Mucosa of descending colon (tissue), 3 donors: ENCODE measurements around the gene NT5C1B. TPM values are rescaled to one million over a fixed set of nuclear protein-coding genes. Genes with fewer than 3 reads are reported as not detected.

Source experiments
- ATAC-seq: fragments of 200-7000 bp; cut with Tn5 transposase; one replicate; pipeline ENCODE4 v1.9.1; 2020; ENCODE audit warnings: mild to moderate bottlenecking, moderate library complexity
- DNase-seq, 3 donors: peaks; one replicate each; pipeline ENCODE4 v3.0.0-alpha.2; 2020
- H3K36me3 ChIP-seq: fragments of 200-600 bp; one replicate; pipeline ENCODE4 v1.8.0; 2021; ENCODE audit warnings: low read depth, mild to moderate bottlenecking
- H3K4me1 ChIP-seq: fragments of 200-600 bp; one replicate; pipeline ENCODE4 v1.8.0; 2021; ENCODE audit warnings: low read depth, mild to moderate bottlenecking
- H3K4me3 ChIP-seq: fragments of 200-600 bp; one replicate; pipeline ENCODE4 v1.8.0; 2021; ENCODE audit warnings: mild to moderate bottlenecking
- H3K9me3 ChIP-seq: fragments of 200-600 bp; one replicate; pipeline ENCODE4 v1.8.0; 2021; ENCODE audit warnings: mild to moderate bottlenecking
- CTCF ChIP-seq: fragments of 200-600 bp; IDR thresholded peaks from one replicate; pipeline ENCODE4 v1.8.0; 2022; ENCODE audit warnings: antibody characterized with exemption, mild to moderate bottlenecking
- intact Hi-C, 2 donors: fragments of 100-400 bp; cut with DNase I in 1 of 2; cut with micrococcal nuclease in 1 of 2; formaldehyde crosslinking; loops; one replicate each; pipeline versions ENCODE4 v1.11.0 to v1.11.1; 2022; cut with DNase I, micrococcal nuclease
- total RNA-seq, 3 donors: library from RNA; stranded (reverse); fragmentation: NEBNext Ultra II Directional in 2 of 3; extraction: Animal tissue kit (Norgen Biotek cat#: 25700) in 2 of 3; gene quantifications; one replicate each; pipeline versions ENCODE4 v1.2.1 to v1.2.4, GENCODE V29; 2021 to 2023
- donor health status: DM: no; HTN: no; CAD: no; lungs with moderate emphysema.
- donor health status: DM: no; HTN: no; CAD: no.
- donor health status: DM: no; HTN: yes; CAD: no.

NT5C1B gene
- total RNA-seq, 3 donors from 2014 or later = not detected

DNA sequence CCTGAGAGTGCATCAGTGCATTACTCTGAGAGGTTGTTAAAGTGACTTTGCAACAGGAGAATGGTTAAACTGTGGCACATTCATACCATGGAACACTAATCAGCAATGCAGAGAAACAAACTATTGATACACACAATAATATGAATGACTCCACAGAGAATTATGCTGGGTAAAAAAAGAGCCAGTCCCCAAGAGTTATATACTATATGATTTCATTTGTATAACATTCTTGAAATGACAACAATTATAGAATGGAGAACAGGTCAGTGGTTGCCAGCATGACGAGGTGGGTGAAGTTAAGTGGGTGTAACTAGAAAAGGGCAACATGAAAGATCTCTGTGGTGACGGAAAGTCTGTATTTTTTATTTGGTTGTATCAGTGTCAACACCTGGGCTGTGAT is 3.0 kb upstream of the NT5C1B start:
- H3K4me1 ChIP-seq = no peaks in the 10 kb centered on the region
- H3K9me3 ChIP-seq = no peaks in the 10 kb centered on the region
- ATAC-seq = no peak
- intact Hi-C loops = no loop called here
- DNase-seq = no peak
- no peaks in the 10 kb centered on the region for H3K36me3 ChIP-seq
- no peak overlapping the region for H3K4me3 ChIP-seq
- no peak for TF ChIP-seq CTCF

DNA sequence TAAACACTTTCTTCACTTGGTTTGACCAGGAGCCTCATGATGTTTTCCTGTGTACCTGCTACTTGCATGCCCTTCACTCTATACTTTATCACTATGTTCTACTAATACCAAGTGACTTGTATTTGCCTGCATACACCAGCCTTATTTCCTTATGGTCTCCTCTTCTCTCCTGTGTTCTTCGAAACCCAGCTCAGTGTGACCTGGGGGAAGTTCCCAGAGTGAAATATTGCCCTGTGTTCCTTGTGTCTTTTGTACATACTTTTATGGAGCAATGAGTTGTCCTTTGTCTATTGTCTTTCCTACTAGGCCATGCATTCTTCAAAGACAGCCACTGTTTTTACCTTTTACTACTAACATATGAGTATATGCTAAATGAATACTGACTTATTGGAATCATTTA is 567 bp downstream of the NT5C1B start:
- Histone ChIP-seq H3K4me3 (no peak overlapping the region), H3K9me3 (no peaks in the 10 kb centered on the region), H3K36me3 (no peaks in the 10 kb centered on the region), H3K4me1 (no peaks in the 10 kb centered on the region)
- intact Hi-C loops = no loop called here
- TF ChIP-seq CTCF = no peak
- ATAC-seq = peak; percentile 78
- no peak for DNase-seq

DNA sequence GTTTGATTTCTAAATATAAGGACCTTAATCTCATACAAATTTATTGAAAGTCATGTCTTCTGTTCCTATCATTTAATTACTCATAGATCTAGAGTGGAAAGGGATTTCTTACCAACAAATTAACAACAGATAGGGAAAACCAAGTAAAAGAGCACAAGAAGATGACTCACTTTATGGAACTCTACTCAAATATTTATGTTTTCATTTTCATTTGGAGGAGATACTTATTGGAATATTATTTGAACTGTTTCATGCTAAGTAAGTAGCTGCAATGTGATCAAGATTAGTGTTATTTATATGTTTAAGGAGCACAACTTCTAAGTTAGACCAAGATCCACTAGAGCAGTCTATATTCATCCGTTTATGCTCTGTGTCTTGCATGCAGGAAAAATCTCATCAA is 1.3 kb downstream of the NT5C1B start:
- Histone ChIP-seq H3K4me1 (no peaks in the 10 kb centered on the region), H3K9me3 (no peaks in the 10 kb centered on the region), H3K36me3 (no peaks in the 10 kb centered on the region), H3K4me3 (no peak overlapping the region)
- intact Hi-C loops = no loop called here
- no peak for TF ChIP-seq CTCF
- no peak for ATAC-seq
- no peak for DNase-seq

DNA sequence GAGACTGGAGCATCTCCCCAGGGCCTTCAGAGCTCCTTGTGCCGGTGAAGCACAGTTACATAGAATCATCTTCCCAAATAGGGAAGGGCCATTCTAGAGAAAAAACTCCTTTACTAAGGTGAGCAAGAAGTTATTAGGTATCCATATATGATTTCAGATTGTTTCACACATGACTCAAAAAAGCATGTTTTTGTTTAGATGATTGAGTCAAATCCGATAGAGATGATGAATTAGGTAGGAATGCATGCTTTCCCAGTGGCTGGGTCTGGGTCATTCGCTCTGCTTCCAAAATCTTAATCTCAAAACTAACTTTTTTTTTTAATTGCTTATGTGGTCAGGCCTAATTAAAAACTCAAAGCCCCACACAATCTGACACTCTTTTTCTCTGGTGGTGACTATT is 3.8 kb downstream of the NT5C1B start:
- Histone ChIP-seq H3K36me3 (no peaks in the 10 kb centered on the region), H3K9me3 (no peaks in the 10 kb centered on the region), H3K4me1 (no peaks in the 10 kb centered on the region), H3K4me3 (no peak overlapping the region)
- DNase-seq (no peak), ATAC-seq (no peak)
- intact Hi-C loops = no loop called here
- TF ChIP-seq CTCF = no peak

GRCh38 chr2:18584608-18584954 is 4.8 kb downstream of the NT5C1B start:
- ATAC-seq = no peak
- Histone ChIP-seq H3K9me3 (no peaks in the 10 kb centered on the region), H3K36me3 (no peaks in the 10 kb centered on the region), H3K4me3 (no peak overlapping the region), H3K4me1 (no peaks in the 10 kb centered on the region)
- peak in 1 of 3 donors; percentile 8 for DNase-seq
- intact Hi-C loops = no loop called here
- no peak for TF ChIP-seq CTCF

DNA sequence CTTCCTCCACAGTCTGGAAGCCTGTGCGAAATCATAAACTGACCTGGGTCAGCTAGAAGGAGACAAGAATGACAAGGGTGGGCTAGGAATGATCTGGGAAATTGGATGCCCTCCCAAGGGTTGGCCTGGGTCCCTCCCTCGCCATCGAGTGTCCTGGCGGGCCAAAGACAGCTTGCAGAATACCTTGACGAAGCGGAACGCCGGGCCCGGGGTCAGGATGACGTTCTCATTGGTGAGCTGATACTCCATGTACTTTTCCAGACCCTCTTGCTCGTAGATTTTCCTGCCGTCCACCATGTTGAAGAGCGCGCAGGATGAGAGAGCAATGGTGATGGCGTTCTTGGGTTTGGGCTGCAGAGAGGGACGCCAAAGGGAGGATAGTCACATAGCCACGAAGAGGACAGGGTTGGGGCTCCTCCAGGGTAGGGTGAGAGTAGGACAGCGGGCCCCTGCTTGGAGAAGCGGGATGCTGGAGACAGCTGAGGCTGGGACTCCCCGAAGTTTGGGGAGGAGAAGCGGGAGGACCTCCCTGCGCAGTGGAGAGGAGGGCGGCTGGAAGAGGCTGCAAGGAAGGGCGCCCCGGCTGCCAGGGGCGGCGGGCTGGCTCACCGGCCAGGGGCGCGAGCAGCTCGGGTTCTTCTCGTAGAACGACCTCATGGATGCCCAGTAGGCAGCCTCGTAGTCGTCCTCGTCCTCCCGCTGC is 5.3 kb downstream of the NT5C1B start:
- Histone ChIP-seq H3K4me1 (no peaks in the 10 kb centered on the region), H3K36me3 (no peaks in the 10 kb centered on the region), H3K4me3 (no peak overlapping the region), H3K9me3 (no peaks in the 10 kb centered on the region)
- intact Hi-C loops = no loop called here
- DNase-seq (no peak), ATAC-seq (no peak)
- no peak for TF ChIP-seq CTCF
